ENCODE measurements around the gene GPR153. TPM values are rescaled to one million over a fixed set of nuclear protein-coding genes. Genes with fewer than 3 reads are reported as not detected.

Gene GPR153
- total RNA-seq, 2 donors from 2014 or later = 3.2 to 7.6 TPM

- Histone ChIP-seq H3K27ac (no peak overlapping the region), H3K27me3 (replicated peaks; ENCODE audit: insufficient read depth) (peaks cover 27% of the 10 kb centered on the region), H3K4me3 (no peak overlapping the region), H3K4me1 (replicated peaks) (peaks cover 7% of the 10 kb centered on the region), H3K36me3 (no peaks in the 10 kb centered on the region), H3K9me3 (no peaks in the 10 kb centered on the region)
- no peak for DNase-seq (ENCODE audit: low spot score)
- WGBS = 65% methylated on average over 17 of the region's 17 CpGs
- TF ChIP-seq CTCF (IDR thresholded peaks at IDR 0.05) = no peak
- TF ChIP-seq POLR2A (IDR thresholded peaks at IDR 0.05) = no peak
- TF ChIP-seq POLR2AphosphoS5 (IDR thresholded peaks at IDR 0.05) = no peak
- intact Hi-C loops (cut with DNase I) = loop anchor here (5.0 kb wide), 2 partner anchors 33 to 188 kb away; partner anchors contain the start of gene RNF207
Observed at GRCh38 chr1:6239950-6240768, 20.7 kb downstream of the GPR153 start.

GRCh38 chr1:6239213-6239752 lies 21.6 kb downstream of the GPR153 start:
- intact Hi-C loops (cut with DNase I) = no loop called here
- 47% methylated on average over 7 of the region's 7 CpGs for WGBS
- H3K4me3 ChIP-seq = no peak overlapping the region

GRCh38 chr1:6237093-6237492 lies 23.8 kb downstream of the GPR153 start:
- intact Hi-C loops (cut with DNase I) = no loop called here
- Histone ChIP-seq H3K9me3 (no peaks in the 10 kb centered on the region), H3K4me3 (no peak overlapping the region), H3K27ac (no peak overlapping the region), H3K4me1 (replicated peaks) (peaks cover 11% of the 10 kb centered on the region), H3K27me3 (replicated peaks; ENCODE audit: insufficient read depth) (peaks cover 7% of the 10 kb centered on the region), H3K36me3 (no peaks in the 10 kb centered on the region)
- TF ChIP-seq CTCF (IDR thresholded peaks at IDR 0.05) (no peak), POLR2A (IDR thresholded peaks at IDR 0.05) (no peak), POLR2AphosphoS5 (IDR thresholded peaks at IDR 0.05) (no peak)
- WGBS = 97% methylated on average over 4 of the region's 4 CpGs
- DNase-seq (ENCODE audit: low spot score) = no peak

More at GRCh38 chr1:6239213-6239752, 21.6 kb downstream of the GPR153 start:
- Histone ChIP-seq H3K27ac (no peak overlapping the region), H3K4me1 (replicated peaks) (peaks cover 13% of the 10 kb centered on the region), H3K36me3 (no peaks in the 10 kb centered on the region), H3K27me3 (replicated peaks; ENCODE audit: insufficient read depth) (peaks cover 22% of the 10 kb centered on the region), H3K9me3 (no peaks in the 10 kb centered on the region)
- no peak for DNase-seq (ENCODE audit: low spot score)
- TF ChIP-seq POLR2AphosphoS5 (IDR thresholded peaks at IDR 0.05) = no peak
- no peak for TF ChIP-seq CTCF (IDR thresholded peaks at IDR 0.05)
- TF ChIP-seq POLR2A (IDR thresholded peaks at IDR 0.05) = no peak

GRCh38 chr1:6235296-6235677 lies 25.6 kb downstream of the GPR153 start:
- H3K36me3 ChIP-seq = no peaks in the 10 kb centered on the region
- H3K27me3 ChIP-seq (replicated peaks; ENCODE audit: insufficient read depth) = no peaks in the 10 kb centered on the region
- H3K4me3 ChIP-seq = peak overlapping the region; percentile 72 to 92
- 0% methylated on average over 7 of the region's 30 CpGs for WGBS
- peaks cover 6% of the 10 kb centered on the region for H3K4me1 ChIP-seq (replicated peaks)
- no peak for DNase-seq (ENCODE audit: low spot score)
- no peaks in the 10 kb centered on the region for H3K9me3 ChIP-seq
- TF ChIP-seq POLR2A (IDR thresholded peaks at IDR 0.05) = no peak
- no peak for TF ChIP-seq POLR2AphosphoS5 (IDR thresholded peaks at IDR 0.05)
- TF ChIP-seq CTCF (IDR thresholded peaks at IDR 0.05) = no peak
- intact Hi-C loops (cut with DNase I) = no loop called here
- peak overlapping the region in 1 of 2 donors; percentile 57 for H3K27ac ChIP-seq
